Measurements from ENCODE around the gene ARFGAP2.

The ARFGAP2 gene

GRCh38 chr11:47124675-47125074 is 52.0 kb downstream of the ARFGAP2 start:
- no peak overlapping the region for H3K27ac ChIP-seq (ENCODE audit: low read depth, low read length)
- TF ChIP-seq CTCF (IDR thresholded peaks at IDR 0.05; ENCODE audit: insufficient read depth, low read length, poor library complexity, severe bottlenecking) (no peak), EZH2phosphoT487 (conservative IDR thresholded peaks at IDR 0.05; ENCODE audit: low read length) (no peak)
- H3K9ac ChIP-seq (ENCODE audit: low read length), result no peak overlapping the region
- no peaks in the 10 kb centered on the region for H3K9me3 ChIP-seq (ENCODE audit: insufficient read depth, low read length)
- H3K4me2 ChIP-seq (ENCODE audit: low read depth, low read length, poor library complexity, severe bottlenecking), result no peak overlapping the region
- no peaks in the 10 kb centered on the region for H3F3A ChIP-seq (ENCODE audit: insufficient read depth)
- no peaks in the 10 kb centered on the region for H3K36me3 ChIP-seq (ENCODE audit: low read length)
- no peak overlapping the region for H2AFZ ChIP-seq (ENCODE audit: low read depth, low read length, severe bottlenecking)
- H4K20me1 ChIP-seq (ENCODE audit: low read depth, low read length), result no peaks in the 10 kb centered on the region
- H3K27me3 ChIP-seq (ENCODE audit: low read length), result no peaks in the 10 kb centered on the region
- H3K4me3 ChIP-seq (ENCODE audit: insufficient read depth, low read length, poor library complexity, severe bottlenecking), result no peak overlapping the region
- H3K79me2 ChIP-seq (ENCODE audit: insufficient read depth, low read length), result no peaks in the 10 kb centered on the region
- no peaks in the 10 kb centered on the region for H3K9me2 ChIP-seq (replicated peaks; ENCODE audit: insufficient read depth, low read length)

GRCh38 chr11:47123094-47123493 is 53.6 kb downstream of the ARFGAP2 start:
- no peaks in the 10 kb centered on the region for H3K27me3 ChIP-seq (ENCODE audit: low read length)
- TF ChIP-seq CTCF (IDR thresholded peaks at IDR 0.05; ENCODE audit: insufficient read depth, low read length, poor library complexity, severe bottlenecking) (no peak), EZH2phosphoT487 (conservative IDR thresholded peaks at IDR 0.05; ENCODE audit: low read length) (no peak)
- H2AFZ ChIP-seq (ENCODE audit: low read depth, low read length, severe bottlenecking), result no peak overlapping the region
- H3K27ac ChIP-seq (ENCODE audit: low read depth, low read length), result no peak overlapping the region
- no peak overlapping the region for H3K4me3 ChIP-seq (ENCODE audit: insufficient read depth, low read length, poor library complexity, severe bottlenecking)
- H3K9me2 ChIP-seq (replicated peaks; ENCODE audit: insufficient read depth, low read length), result no peaks in the 10 kb centered on the region
- H3K9ac ChIP-seq (ENCODE audit: low read length), result no peak overlapping the region
- no peaks in the 10 kb centered on the region for H4K20me1 ChIP-seq (ENCODE audit: low read depth, low read length)
- no peaks in the 10 kb centered on the region for H3K79me2 ChIP-seq (ENCODE audit: insufficient read depth, low read length)
- H3F3A ChIP-seq (ENCODE audit: insufficient read depth), result no peaks in the 10 kb centered on the region
- H3K4me2 ChIP-seq (ENCODE audit: low read depth, low read length, poor library complexity, severe bottlenecking), result no peak overlapping the region
- H3K36me3 ChIP-seq (ENCODE audit: low read length), result no peaks in the 10 kb centered on the region
- no peaks in the 10 kb centered on the region for H3K9me3 ChIP-seq (ENCODE audit: insufficient read depth, low read length)

- Histone ChIP-seq H4K20me1 (ENCODE audit: low read depth, low read length) (no peaks in the 10 kb centered on the region), H3K9ac (ENCODE audit: low read length) (no peak overlapping the region), H3K9me2 (replicated peaks; ENCODE audit: insufficient read depth, low read length) (no peaks in the 10 kb centered on the region), H3K9me3 (ENCODE audit: insufficient read depth, low read length) (no peaks in the 10 kb centered on the region), H3K36me3 (ENCODE audit: low read length) (no peaks in the 10 kb centered on the region), H3K79me2 (ENCODE audit: insufficient read depth, low read length) (no peaks in the 10 kb centered on the region), H3K4me2 (ENCODE audit: low read depth, low read length, poor library complexity, severe bottlenecking) (no peak overlapping the region), H3F3A (ENCODE audit: insufficient read depth) (no peaks in the 10 kb centered on the region), H3K27ac (ENCODE audit: low read depth, low read length) (no peak overlapping the region), H3K4me3 (ENCODE audit: insufficient read depth, low read length, poor library complexity, severe bottlenecking) (no peak overlapping the region), H2AFZ (ENCODE audit: low read depth, low read length, severe bottlenecking) (no peak overlapping the region), H3K27me3 (ENCODE audit: low read length) (no peaks in the 10 kb centered on the region)
- TF ChIP-seq CTCF (IDR thresholded peaks at IDR 0.05; ENCODE audit: insufficient read depth, low read length, poor library complexity, severe bottlenecking) (no peak), EZH2phosphoT487 (conservative IDR thresholded peaks at IDR 0.05; ENCODE audit: low read length) (no peak)
Measured at GRCh38 chr11:47121731-47122130, 54.9 kb downstream of the ARFGAP2 start.

All from SU-DHL-6 (cell line).